ENCODE measurements around the gene TSR1. TPM values are rescaled to one million over a fixed set of nuclear protein-coding genes. Genes with fewer than 3 reads are reported as not detected.

The TSR1 gene
- total RNA-seq, 1 donor from 2014 or later, result 36.4 TPM

DNA sequence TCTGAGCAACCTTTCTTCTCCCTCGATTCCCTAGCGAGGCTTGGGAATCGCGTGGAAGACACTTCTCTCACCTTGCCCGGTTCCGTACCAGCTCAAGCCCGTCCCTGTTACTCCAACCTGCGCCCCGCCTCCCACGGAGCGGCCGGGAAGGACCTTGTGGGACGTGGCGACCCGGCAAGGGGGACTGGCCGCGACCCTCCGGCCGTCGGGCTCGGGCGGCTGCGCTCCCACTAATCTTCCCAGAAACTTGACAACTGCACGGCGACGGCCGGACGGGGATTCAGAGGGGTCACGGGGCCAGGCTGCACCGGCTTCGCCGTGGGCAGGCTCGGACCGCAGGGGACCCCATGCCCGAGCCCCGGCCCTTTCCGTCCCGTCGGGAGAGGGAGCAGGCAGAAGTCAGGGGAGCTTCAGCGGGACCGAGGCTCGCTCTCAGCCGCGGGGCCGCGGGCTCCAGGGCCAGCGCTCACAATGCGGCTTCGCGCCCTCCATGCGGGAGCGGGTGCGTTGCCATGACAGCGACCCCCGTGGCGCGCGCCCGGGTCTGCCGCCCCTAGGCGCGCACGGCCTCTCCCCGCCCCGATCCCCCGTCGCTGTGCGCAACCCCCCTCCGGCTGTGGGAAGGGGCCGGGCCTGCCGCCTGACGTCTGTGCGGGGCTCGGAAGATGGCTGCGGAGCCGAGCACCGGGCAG lies 741 bp upstream of the TSR1 start, which contains the start of gene SGSM2:
Gene SGSM2, plus strand, starts transcription at position 650 of the 692 bp plus-strand sequence. CDS start 188 bp downstream, outside the sequence.
- H4K20me1 ChIP-seq (ENCODE audit: insufficient read depth, low read length), result peaks cover 45% of the 10 kb centered on the region
- no peaks in the 10 kb centered on the region for H3K27me3 ChIP-seq (ENCODE audit: insufficient read depth, low read length)
- no peak for TF ChIP-seq EZH2 (IDR thresholded peaks at IDR 0.05; ENCODE audit: insufficient read depth, low read length)
- TF ChIP-seq, protein P1, sequence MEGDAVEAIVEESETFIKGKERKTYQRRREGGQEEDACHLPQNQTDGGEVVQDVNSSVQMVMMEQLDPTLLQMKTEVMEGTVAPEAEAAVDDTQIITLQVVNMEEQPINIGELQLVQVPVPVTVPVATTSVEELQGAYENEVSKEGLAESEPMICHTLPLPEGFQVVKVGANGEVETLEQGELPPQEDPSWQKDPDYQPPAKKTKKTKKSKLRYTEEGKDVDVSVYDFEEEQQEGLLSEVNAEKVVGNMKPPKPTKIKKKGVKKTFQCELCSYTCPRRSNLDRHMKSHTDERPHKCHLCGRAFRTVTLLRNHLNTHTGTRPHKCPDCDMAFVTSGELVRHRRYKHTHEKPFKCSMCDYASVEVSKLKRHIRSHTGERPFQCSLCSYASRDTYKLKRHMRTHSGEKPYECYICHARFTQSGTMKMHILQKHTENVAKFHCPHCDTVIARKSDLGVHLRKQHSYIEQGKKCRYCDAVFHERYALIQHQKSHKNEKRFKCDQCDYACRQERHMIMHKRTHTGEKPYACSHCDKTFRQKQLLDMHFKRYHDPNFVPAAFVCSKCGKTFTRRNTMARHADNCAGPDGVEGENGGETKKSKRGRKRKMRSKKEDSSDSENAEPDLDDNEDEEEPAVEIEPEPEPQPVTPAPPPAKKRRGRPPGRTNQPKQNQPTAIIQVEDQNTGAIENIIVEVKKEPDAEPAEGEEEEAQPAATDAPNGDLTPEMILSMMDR (IDR thresholded peaks at IDR 0.05; ENCODE audit: insufficient read depth, low read depth, low read length), result no peak
- peak within 1 kb of the TSS; percentile 99 for H3K4me3 ChIP-seq (ENCODE audit: insufficient read depth, low read depth, low read length)
- peak; percentile 24 for DNase-seq (ENCODE audit: low read depth)
- peaks cover 34% of the 10 kb centered on the region for H3K36me3 ChIP-seq (ENCODE audit: insufficient read depth, low read length)
- H3K4me1 ChIP-seq (ENCODE audit: insufficient read depth, low read length), result peaks cover 24% of the 10 kb centered on the region
- Mint-ChIP-seq H3K4me1 (ENCODE audit: low read depth, unreplicated experiment) (peaks cover 16% of the 10 kb centered on the region), H3K36me3 (ENCODE audit: low read depth, unreplicated experiment) (peaks cover 6% of the 10 kb centered on the region), H3K4me3 (ENCODE audit: unreplicated experiment) (peak within 1 kb of the TSS; percentile 99), H3K27ac (ENCODE audit: unreplicated experiment) (peak within 1 kb of the TSS; percentile 97), H3K9me3 (ENCODE audit: unreplicated experiment) (no peaks in the 10 kb centered on the region), H3K27me3 (ENCODE audit: low read depth, unreplicated experiment) (no peaks in the 10 kb centered on the region)
- peak within 1 kb of the TSS; percentile 98 for H3K9ac ChIP-seq (ENCODE audit: low read length)
- no peaks in the 10 kb centered on the region for H3K9me3 ChIP-seq (ENCODE audit: insufficient read depth, low read depth, low read length)
- peak within 1 kb of the TSS; percentile 78 for H3K27ac ChIP-seq (ENCODE audit: low read depth, low read length)
- peaks cover 62% of the 10 kb centered on the region for H3K79me2 ChIP-seq (ENCODE audit: insufficient read depth, low read length)
- FAIRE-seq, result no peak
- H3K4me2 ChIP-seq (ENCODE audit: low read length), result peak within 1 kb of the TSS; percentile 93
- H2AFZ ChIP-seq (ENCODE audit: low read depth, low read length), result peak within 1 kb of the TSS; percentile 94

DNA sequence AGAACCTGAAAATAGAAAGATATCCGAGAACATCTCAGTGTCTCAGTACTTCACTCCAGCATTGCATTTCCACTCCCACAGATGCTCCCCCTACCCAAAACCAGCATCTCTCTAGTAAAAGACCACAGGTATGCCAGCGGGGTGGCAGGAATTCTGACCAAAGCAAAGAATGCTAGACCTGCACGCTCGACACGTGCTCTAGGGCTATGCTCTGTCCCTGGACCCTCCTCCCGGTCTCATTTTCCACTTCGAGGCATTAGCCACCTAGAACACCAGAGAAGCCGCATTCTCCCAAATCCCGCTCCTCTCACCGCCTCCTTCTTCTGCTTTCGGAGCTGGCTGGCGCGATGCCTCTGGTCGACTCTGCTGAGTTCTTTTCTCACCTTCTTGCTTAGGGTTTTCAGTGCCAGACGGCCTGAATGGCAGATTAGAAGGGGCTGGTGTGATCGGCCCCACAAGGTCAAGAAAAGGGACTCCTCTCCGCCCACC lies 487 bp downstream of the TSR1 start:
- peaks cover 2% of the 10 kb centered on the region for H3K36me3 Mint-ChIP-seq (ENCODE audit: low read depth, unreplicated experiment)
- no peaks in the 10 kb centered on the region for H3K27me3 Mint-ChIP-seq (ENCODE audit: low read depth, unreplicated experiment)
- Histone ChIP-seq H3K9ac (ENCODE audit: low read length) (peak overlapping the region; percentile 98), H3K4me3 (ENCODE audit: insufficient read depth, low read depth, low read length) (peak overlapping the region; percentile 99), H3K4me2 (ENCODE audit: low read length) (peak overlapping the region; percentile 93), H3K36me3 (ENCODE audit: insufficient read depth, low read length) (peaks cover 47% of the 10 kb centered on the region), H4K20me1 (ENCODE audit: insufficient read depth, low read length) (peaks cover 41% of the 10 kb centered on the region), H2AFZ (ENCODE audit: low read depth, low read length) (peak overlapping the region; percentile 78), H3K27ac (ENCODE audit: low read depth, low read length) (peak overlapping the region; percentile 78), H3K9me3 (ENCODE audit: insufficient read depth, low read depth, low read length) (no peaks in the 10 kb centered on the region), H3K4me1 (ENCODE audit: insufficient read depth, low read length) (peaks cover 24% of the 10 kb centered on the region), H3K79me2 (ENCODE audit: insufficient read depth, low read length) (peaks cover 62% of the 10 kb centered on the region), H3K27me3 (ENCODE audit: insufficient read depth, low read length) (no peaks in the 10 kb centered on the region)
- FAIRE-seq (no peak), DNase-seq (ENCODE audit: low read depth) (no peak)
- no peaks in the 10 kb centered on the region for H3K9me3 Mint-ChIP-seq (ENCODE audit: unreplicated experiment)
- TF ChIP-seq, protein P1 (IDR thresholded peaks at IDR 0.05; ENCODE audit: insufficient read depth, low read depth, low read length), result no peak
- TF ChIP-seq EZH2 (IDR thresholded peaks at IDR 0.05; ENCODE audit: insufficient read depth, low read length), result no peak
- peak overlapping the region; percentile 97 for H3K27ac Mint-ChIP-seq (ENCODE audit: unreplicated experiment)
- H3K4me3 Mint-ChIP-seq (ENCODE audit: unreplicated experiment), result peak overlapping the region; percentile 99
- peaks cover 16% of the 10 kb centered on the region for H3K4me1 Mint-ChIP-seq (ENCODE audit: low read depth, unreplicated experiment)

DNA sequence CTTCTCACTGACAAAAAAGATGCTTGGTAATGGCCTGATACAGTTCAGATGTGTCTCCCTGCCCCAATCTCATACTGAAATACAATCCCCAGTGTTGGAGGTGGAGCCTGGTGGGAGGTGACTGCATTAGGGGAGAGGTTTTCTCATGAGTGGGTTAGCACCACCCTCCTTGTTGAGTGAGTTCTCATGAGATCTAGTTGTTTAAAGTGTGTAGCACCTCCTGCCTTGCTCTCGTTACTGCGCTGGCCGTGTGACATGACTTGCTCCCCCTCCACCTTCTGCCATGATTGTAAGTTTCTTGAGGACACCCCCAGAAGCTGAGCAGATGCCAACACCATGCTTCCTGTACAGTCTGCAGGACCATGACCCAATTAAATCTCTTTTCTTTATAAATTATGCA lies 5.0 kb downstream of the TSR1 start:
- no peak for DNase-seq (ENCODE audit: low read depth)

More for the DNA sequence above, 5.0 kb downstream of the TSR1 start:
- peaks cover 50% of the 10 kb centered on the region for H4K20me1 ChIP-seq (ENCODE audit: insufficient read depth, low read length)
- H3K27me3 Mint-ChIP-seq (ENCODE audit: low read depth, unreplicated experiment), result no peaks in the 10 kb centered on the region
- FAIRE-seq, result no peak
- peaks cover 62% of the 10 kb centered on the region for H3K79me2 ChIP-seq (ENCODE audit: insufficient read depth, low read length)
- H3K9ac ChIP-seq (ENCODE audit: low read length), result no peak overlapping the region
- H2AFZ ChIP-seq (ENCODE audit: low read depth, low read length), result no peak overlapping the region
- H3K36me3 ChIP-seq (ENCODE audit: insufficient read depth, low read length), result peaks cover 70% of the 10 kb centered on the region
- peaks cover 12% of the 10 kb centered on the region for H3K4me1 Mint-ChIP-seq (ENCODE audit: low read depth, unreplicated experiment)
- no peaks in the 10 kb centered on the region for H3K9me3 Mint-ChIP-seq (ENCODE audit: unreplicated experiment)
- H3K27me3 ChIP-seq (ENCODE audit: insufficient read depth, low read length), result no peaks in the 10 kb centered on the region
- peaks cover 12% of the 10 kb centered on the region for H3K4me1 ChIP-seq (ENCODE audit: insufficient read depth, low read length)
- no peak overlapping the region for H3K4me3 Mint-ChIP-seq (ENCODE audit: unreplicated experiment)
- H3K27ac ChIP-seq (ENCODE audit: low read depth, low read length), result no peak overlapping the region
- H3K4me2 ChIP-seq (ENCODE audit: low read length), result no peak overlapping the region
- no peak overlapping the region for H3K27ac Mint-ChIP-seq (ENCODE audit: unreplicated experiment)
- H3K4me3 ChIP-seq (ENCODE audit: insufficient read depth, low read depth, low read length), result no peak overlapping the region
- TF ChIP-seq, protein P1 (IDR thresholded peaks at IDR 0.05; ENCODE audit: insufficient read depth, low read depth, low read length), result no peak
- TF ChIP-seq EZH2 (IDR thresholded peaks at IDR 0.05; ENCODE audit: insufficient read depth, low read length), result no peak
- H3K36me3 Mint-ChIP-seq (ENCODE audit: low read depth, unreplicated experiment), result peaks cover 8% of the 10 kb centered on the region
- no peaks in the 10 kb centered on the region for H3K9me3 ChIP-seq (ENCODE audit: insufficient read depth, low read depth, low read length)
